HS-27A (cell line): ENCODE results near the gene SPIN1.
A peak's percentile ranks its signal among the peaks of the same experiment; 100 is the strongest.

ENCODE experiments used
- DNase-seq: peaks from one replicate; pipeline ENCODE4 v3.0.0-alpha.2; 2012; ENCODE audit warnings: low read depth, missing footprints

Gene SPIN1

DNA sequence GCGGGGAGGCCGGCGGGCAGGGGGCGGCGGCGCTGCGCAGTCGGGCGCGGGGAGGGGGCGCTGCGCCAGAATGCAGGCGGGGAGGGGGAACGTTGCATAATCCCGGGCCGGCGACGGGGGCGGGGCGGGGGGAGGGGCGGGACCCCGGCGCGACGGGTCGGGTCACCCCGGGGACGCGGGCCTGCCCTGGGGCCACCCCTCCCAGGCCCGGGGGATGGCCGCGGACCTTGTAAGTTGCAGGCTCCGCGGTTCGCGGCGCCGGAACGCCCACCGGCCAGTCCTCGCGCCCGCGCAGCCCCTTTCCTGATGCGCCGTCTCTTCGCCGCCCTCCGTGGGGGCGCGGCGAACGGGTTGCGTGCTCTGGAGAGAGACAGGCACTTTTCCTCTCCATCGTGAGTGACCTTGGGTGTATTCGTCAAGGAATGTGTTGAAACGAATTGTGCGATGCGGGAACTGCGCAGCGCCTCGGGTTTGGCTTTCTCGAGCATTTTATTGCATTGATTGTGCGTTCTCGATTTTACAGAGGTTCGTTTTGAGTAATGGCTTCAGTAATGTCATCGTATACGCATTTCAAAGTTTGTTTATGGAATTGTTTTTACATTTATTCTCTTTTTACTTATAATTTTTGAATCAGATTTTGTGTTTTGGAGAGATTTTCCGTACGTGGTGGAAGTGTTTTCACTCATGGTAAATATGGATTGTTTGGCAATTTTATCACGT lies 802 bp downstream of the SPIN1 start:
- no peak for DNase-seq

DNA sequence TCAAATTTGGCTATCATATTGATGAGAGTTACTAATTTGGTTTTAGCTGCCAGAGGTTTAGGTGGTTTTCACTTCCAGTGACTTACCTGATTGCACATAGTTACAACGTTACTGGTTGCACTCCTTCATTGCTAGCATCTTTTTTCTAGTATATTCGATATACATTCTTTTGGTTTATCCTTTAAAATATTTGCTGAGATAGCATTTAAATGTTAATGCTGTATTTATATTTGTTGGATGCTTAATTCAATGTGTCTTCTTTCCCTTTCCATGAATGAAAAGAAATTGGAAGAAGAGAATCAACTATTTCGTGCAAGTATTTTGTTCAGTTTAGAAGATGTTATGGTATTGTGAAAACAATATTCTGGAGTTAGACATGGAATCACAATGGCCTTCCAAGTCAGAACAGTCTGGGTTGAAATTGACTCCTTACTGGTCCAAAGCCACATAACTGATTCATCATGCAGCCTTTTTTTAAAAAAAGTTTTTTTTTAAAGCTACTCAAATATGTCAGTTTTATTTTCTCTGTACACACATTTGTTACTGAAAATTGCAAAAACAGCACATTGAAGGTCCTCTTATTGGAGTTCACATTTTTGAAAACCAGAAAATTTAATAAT lies 2.2 kb downstream of the SPIN1 start:
- DNase-seq = no peak

DNA sequence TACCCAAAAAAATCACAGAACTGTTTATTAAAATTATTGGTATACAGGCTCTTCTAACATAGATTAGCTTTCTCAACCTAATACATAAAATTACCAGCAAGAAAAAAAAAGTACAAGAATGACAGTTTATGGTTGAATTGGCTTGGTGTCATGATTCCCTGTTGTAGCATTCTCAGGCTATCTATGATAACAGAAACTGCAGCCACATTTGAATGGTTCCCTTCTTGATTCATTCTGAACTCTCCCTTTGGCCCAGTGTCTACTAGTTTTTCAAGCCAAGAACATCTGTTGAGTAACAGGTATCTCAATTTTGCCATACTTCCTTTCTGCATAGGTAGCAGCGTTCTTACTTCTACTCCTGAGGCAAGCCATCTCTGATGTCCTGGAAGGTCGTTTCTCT lies 3.0 kb downstream of the SPIN1 start:
- DNase-seq = no peak

DNA sequence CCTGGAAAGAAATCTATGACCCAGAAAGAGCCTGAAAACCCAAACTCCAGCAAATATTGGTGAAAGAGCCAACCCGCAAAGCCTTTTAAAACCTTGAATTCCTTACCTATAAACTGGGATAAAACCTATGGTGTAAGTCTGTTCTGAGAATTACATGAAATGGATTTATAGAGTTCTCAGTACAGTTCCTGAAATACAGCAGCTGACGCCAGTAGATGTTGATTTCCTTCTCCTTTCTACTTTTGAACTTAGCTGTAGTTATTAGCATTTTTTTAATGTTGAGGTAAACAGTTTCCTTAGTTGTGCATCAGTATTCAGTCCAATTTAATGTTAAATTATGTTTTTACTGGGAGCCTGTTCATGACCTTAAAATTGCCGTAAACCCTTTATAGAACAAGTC lies 3.7 kb downstream of the SPIN1 start:
- no peak for DNase-seq

DNA sequence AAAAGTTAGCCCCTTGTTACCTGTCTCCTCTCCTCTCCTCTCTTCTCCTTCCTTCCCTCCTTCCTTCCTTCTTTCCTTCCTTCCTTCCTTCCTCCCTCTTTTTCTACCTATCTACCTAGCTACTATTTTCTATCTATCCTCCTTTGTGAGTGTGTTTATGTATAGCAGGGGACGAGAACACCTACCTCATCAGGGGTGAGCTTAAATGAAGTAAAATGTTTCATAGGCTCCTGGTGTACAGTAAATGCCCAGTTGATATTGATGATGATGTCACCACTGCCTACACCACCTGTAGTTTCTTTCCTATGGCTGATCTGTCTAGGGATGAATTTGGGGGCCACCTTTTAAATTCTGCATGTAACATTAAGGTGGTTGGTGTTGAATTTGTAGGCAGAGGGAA lies 4.3 kb downstream of the SPIN1 start:
- DNase-seq = no peak

DNA sequence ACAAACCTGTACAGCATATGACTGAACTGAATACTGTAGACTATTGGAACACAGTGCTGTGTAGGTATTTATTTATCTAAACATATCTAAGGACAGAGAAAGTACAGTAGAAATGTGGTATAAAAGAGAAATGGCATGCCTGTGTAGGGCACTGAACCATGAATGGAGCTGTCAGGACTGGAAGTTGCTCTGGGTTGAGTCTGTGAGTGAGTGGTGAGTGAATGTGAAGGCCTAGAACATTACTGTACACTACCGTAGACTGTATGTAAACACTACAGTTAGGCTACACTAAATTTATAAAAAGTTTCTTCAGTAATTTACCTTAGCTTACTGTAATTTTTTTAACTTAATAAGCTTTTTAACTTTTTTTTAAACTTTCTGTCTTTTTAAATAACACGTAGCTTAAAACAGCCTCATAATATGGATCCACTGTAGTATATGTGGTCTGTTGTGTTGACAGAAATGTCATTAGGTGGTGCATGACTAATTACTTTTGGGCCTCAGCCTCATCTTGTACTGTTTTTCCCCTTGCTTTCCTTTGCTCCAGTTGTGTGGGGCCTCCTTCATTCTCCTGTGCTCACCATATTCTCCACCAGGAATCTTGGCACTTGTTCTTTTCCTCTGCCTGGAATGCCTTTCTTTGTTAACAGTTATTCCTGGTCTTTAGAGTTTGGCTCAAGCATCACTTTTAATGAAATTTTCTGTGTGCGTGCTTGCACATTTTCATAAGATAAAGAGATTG lies 8.8 kb downstream of the SPIN1 start:
- no peak for DNase-seq

DNA sequence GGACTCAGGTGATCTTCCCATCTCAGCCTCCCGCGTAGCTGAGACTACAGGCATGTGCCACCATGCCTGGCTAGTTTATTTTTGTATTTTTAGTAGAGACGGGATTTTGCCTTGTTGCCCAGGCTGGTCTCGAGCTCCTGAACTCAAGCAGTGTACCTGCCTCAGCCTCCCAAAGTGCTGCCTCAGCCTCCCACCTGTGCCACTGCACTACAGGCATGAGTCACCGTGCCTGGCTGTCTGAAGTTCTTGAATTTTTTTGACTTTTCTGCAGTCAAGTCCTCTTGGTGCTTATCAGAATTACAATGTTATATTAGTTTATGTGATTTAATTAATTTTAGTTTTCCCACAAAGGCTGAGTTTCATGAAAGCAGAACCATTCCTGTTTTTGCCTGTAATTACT lies 9.8 kb downstream of the SPIN1 start:
- DNase-seq = no peak

DNA sequence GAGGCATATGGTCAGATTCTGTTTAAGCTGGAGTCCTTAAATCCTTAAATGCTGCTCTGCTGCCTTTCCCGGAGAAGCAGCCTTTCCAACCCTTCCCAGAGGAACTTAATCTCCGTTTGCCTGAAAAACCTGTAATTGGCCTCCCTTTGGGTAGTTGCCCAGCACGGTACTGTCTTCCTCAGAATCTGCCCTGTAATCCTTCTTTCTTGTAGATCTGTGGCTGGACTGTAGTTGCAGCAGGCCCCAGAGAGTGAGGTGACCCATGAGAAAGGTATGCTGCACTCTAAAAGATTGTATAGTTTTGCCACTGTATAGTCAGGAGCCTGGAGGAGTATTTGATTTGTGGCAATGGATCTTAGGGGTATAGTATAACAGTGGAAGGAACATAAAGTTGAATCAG lies 11.7 kb downstream of the SPIN1 start:
- DNase-seq = no peak

DNA sequence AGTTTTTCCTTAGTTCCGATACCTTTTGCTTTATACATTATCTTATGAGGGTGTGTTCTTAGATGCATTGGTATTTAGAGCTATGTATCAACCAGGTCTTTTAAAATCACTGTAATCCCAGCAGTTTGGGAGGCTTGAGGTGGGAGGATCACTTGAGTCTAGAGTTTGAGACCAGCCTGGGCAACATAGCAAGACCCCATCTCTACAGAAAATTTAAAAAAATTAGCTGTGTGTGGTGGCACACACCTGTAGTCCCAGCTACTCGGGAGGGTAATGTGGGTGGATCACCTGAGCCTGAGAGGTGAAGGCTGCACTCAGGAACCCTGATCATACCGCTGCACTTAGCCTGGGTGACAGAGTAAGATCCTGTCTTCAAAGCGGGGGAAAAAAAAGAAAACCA lies 15.1 kb downstream of the SPIN1 start:
- DNase-seq = no peak

DNA sequence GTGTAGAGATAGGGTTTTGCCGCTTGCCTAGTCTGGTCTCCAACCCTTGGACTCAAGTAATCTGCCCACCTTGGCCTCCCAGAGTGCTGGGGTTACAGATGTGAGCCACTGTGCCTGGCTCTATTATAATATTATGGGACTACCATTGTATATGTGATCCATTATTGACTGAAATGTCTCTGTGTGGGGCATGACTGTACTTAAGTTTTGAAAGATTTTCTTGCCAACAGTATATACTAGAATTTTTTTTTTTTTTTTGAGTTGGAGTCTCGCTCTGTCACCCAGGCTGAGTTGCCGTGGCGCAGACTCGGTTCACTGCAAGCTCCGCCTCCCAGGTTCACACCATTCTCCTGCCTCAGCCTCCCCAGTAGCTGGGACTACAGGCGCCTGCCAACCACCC lies 17.8 kb downstream of the SPIN1 start:
- DNase-seq = no peak

DNA sequence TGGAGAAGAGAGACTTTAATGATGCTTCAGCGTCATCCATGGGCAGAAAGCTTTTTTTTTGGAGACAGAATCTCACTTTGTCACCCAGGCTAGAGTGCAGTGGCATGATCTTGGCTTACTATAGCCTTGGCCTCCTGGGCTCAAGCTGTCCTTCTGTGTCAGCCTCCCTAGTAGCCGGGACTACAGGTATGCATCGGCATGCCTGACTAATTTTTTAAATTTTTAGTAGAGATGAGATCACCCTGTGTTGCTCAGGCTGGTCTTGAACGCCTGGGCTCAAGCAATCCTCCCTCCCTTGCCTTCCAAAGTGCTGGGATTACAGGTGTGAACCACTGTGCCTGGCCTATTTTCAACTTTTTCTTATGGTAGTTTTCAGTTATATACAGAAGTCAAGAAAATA lies 23.2 kb downstream of the SPIN1 start:
- no peak for DNase-seq

DNA sequence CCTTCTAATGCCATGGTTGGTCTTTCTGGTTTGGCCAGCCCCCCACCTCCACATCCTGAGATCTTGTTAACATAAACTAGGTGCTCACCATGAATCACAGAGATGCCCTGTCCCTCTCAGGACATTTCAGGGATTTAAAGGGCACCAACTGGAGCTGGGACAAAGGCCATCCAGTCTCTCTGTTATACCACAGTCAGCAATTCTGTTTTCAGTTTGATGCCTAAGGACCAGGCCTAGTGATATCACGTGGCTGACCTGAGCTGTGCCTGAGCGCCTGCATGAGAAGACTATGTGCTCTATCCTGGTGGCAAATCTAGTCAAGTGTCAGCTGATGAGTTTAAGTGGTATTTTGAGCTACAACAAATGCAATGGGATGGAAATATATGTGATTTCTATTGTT lies 26.1 kb downstream of the SPIN1 start:
- no peak for DNase-seq

DNA sequence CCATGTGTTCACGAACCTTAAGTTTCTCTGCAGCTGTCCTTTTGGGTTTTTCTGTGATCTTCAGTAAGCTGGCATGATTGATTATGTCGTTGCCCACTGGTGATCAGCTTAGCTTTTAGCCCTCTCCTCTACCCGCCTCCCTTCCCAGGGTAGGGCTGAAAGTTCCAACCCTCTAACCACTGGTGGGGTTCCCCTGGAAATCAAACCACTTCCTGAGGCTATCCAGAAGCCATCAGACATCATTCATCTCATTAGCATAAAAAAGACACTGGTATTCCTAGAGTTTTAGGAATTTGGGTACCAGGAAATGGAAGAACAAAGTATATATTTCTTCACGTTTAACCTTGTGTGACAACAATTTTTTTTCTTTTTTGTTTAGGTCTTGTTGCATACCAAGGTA lies 29.8 kb downstream of the SPIN1 start:
- no peak for DNase-seq

DNA sequence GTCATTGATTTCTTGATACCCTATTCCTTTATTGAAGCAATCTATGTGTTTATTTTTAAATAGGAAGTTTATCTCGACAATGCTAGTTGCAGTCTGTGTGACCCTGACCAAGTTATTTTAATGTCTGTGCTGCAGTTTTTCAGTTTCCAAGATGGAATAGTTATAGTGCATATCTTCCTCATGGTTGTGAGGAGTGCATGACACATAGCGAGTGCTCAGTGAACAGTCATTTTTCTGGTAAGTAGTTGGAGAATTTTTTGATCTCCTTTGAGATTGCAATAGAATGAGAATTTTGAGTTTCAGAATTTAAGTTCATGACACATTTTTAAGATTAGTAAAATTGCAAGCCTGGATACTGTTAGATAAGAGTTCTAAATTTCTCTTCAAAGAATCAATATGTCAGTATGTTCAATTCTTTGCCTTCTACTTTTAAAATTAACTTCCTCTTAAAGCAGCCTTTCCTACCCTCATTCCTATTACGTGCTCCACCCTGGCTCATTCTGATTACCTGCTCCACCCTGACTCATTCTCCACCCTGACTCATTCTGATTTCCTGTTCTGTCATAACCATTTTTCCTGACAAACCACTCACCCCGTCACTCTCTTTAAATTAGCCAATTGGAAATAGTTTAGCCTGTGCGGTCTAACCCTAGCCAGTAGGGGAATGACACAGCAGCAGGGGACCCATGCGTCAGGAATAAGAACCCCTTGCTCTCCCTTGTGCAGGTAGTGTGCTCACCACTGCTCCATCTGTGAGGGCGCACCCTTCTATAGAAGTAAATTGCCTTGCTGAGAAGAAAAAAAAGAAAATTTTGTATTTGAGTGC lies 30.7 kb downstream of the SPIN1 start:
- no peak for DNase-seq

DNA sequence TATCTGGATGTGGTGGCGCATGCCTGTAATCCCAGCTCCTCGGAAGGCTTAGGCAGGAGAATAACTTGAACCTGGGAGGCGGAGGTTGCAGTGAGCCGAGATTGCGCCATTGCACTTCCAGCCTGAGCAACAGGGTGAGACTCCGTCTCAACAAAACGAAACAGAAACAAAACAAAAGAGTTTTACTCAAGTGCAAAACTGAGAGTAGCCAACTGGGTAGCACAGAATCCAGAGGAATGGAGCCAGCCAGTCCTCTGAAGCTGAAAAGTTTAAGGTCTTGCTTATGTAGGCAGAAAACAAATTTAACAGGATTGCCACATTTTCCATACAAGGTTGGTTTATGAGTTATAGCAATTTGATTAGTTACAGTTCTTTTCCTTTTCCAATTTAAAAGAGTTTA lies 32.0 kb downstream of the SPIN1 start:
- no peak for DNase-seq

DNA sequence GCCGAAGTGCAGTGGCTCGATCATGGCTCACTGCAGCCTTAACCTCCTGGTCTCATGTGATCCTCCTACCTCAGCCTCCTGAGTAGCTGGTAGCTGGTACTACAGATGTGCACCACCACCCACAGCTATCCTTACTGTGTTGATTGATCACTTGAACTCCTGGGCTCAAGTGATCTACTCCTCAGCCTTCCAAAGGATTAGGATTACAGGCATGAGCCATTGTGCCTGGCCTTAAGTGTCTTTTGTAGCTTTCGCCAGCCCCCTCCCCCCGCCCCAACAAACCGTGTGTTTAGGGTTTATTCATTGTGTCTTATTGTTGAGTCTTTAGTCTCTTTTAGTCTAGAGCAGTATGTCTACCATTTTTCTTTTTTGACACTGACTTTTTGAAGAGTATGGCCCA lies 33.1 kb downstream of the SPIN1 start:
- no peak for DNase-seq

DNA sequence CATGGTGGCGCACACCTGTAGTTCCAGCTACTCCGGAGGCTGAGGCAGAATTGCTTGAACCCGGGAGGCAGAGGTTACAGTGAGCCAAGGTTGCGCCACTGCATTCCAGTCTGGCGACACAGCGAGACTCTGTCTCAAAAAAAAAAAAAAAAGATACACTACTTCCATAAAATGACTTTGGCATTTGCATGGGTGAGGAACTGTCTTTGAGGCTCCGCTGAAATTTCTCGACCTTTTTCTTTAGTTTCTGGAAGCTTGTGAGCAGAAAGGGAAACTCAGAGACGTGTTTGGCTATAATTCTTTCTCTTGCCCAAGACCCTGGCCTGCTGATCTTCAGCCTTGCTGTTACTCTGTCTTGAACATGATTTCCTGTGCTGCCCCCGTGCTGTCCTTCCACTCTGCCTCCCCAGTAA lies 37.3 kb downstream of the SPIN1 start:
- no peak for DNase-seq

DNA sequence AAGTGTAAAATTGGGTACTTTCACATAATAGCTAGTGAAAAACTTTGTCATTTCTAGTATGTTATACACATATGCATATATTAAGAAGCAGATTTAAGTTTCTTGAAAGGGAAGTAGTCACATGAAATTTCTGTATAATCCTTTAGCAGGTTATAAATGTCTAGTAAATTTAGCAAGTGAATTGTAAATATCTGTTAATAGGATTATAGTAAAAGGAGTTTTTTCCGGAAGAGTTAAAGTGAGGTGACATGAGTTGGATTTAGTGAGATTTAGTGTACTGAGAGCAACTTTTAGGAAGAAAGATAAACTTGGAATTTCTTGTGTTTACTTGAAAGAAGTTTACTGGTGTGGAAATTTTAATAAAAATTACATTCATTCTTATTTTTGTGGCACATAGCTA lies 38.4 kb downstream of the SPIN1 start:
- no peak for DNase-seq

DNA sequence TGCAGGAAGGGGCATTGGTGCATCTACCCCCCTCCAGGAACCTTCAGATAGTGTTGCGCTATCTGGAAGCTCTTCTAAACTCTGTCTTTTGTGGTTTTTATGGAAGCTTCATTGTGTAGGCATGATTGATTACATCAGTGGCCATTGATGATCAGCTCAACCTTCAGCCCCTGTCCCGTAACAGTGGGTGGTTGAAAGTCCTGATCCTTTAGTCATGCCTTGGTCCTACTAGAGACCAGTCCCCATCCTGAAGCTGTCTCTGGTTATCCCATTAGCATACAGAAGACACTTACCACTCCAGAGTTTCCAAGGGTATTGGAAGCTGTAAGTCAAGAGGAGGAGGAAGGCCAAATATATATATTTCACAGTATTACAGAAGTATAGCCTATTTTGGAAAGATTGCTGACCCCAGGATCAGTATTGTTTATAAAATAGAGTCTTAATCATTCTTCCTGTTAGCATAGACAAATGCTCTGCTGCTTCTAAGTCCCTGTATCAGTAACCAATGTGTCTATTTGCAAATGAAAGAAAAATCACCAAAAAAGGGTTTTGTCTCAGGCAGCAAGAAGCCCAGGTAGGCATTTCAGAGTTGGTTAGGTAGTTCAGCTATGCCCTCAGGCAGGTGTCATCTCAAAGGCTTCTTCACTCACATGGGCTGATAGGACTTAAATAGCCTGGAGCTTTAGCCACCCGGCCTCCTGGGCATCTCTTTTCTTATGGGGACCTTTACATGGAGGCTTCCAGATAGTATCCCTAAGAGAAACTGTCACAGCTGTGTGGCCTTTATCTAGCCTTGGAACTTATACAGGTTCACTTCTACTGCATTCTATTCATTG lies 41.6 kb downstream of the SPIN1 start:
- DNase-seq = no peak

DNA sequence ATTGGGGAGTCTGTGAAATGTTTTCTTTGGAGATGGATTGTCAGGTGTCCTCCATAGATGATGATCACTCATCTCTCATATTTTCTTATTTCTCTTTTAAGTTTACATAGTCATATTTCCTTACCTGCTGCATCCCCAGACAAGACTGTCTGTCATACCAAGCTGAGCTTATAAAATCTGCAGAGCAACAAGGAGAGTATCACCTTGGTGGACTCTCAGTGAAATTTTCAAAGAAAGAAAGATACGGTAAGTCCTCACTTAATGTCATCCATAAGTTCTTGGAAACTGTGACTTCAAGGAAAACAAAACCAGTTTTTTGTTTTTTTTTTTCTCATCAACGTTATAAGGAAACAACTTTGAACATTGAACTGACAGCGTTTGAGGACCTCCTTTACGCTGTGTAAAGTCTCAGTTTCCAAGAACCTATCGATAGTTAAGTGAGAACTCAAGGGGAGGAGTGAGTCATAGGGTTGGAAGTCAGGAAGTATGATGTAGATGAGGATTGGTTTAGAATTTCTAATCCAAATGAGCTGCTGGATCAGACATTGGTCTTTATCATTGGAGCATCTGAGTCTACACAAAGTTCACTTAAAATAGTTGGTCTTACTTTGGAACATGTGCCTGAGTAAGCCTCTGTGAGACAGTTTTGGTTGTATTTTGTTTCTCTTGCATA lies 45.5 kb downstream of the SPIN1 start:
- DNase-seq = peak; percentile 20

DNA sequence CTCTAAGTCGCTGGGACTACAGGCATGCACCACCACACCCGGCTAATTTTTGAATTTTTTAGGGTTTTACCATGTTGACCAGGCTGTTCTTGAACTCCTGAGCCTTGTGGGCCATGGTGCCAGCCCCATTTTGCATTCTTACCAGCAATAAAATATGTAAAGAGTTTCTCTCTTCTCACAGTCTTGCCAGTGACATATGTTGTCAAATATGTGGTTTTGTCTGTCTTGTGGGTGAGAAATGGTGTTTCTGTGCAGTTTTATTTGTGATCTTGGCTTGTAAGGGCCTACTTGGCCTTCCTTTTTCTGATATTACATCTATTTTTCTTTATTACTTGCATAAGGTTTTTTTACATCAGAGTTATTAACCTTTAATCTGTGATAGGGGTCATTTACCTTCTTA lies 47.1 kb downstream of the SPIN1 start:
- no peak for DNase-seq
